Memory B cell (primary cell): ENCODE data around the gene PTGES2.
A peak's percentile ranks its signal among the peaks of the same experiment; 100 is the strongest.
"Not testable (repeated sequence)": the region's sequence is repeated elsewhere in the genome, so short reads cannot be mapped to it uniquely, and the experiment has no call there.

Experiments
- ATAC-seq: fragments of 150-1000 bp; cut with Tn5 transposase; 2 replicates; pipeline ENCODE4 v1.10.0; 2021; ENCODE audit warnings: low read depth, mild to moderate bottlenecking, moderate library complexity
- DNase-seq, 2 donors: peaks; one replicate each; pipeline ENCODE4 v3.0.0; 2022; ENCODE audit warnings: low spot score in 2 of 2
- H3K27ac Mint-ChIP-seq: one replicate; pipeline ENCODE4 v1.8.0; 2022; ENCODE audit warnings: mild to moderate bottlenecking, moderate library complexity, mixed read lengths
- H3K27me3 Mint-ChIP-seq: one replicate; pipeline ENCODE4 v1.8.0; 2022; ENCODE audit warnings: mixed read lengths
- H3K36me3 Mint-ChIP-seq: one replicate; pipeline ENCODE4 v1.8.0; 2022; ENCODE audit warnings: mild to moderate bottlenecking, mixed read lengths
- H3K4me1 Mint-ChIP-seq: one replicate; pipeline ENCODE4 v1.8.0; 2022; ENCODE audit warnings: mixed read lengths
- H3K4me3 Mint-ChIP-seq: one replicate; pipeline ENCODE4 v1.8.0; 2022; ENCODE audit warnings: mild to moderate bottlenecking, moderate library complexity, mixed read lengths
- H3K9me3 Mint-ChIP-seq: one replicate; pipeline ENCODE4 v1.8.0; 2022; ENCODE audit warnings: mixed read lengths

Gene PTGES2

DNA sequence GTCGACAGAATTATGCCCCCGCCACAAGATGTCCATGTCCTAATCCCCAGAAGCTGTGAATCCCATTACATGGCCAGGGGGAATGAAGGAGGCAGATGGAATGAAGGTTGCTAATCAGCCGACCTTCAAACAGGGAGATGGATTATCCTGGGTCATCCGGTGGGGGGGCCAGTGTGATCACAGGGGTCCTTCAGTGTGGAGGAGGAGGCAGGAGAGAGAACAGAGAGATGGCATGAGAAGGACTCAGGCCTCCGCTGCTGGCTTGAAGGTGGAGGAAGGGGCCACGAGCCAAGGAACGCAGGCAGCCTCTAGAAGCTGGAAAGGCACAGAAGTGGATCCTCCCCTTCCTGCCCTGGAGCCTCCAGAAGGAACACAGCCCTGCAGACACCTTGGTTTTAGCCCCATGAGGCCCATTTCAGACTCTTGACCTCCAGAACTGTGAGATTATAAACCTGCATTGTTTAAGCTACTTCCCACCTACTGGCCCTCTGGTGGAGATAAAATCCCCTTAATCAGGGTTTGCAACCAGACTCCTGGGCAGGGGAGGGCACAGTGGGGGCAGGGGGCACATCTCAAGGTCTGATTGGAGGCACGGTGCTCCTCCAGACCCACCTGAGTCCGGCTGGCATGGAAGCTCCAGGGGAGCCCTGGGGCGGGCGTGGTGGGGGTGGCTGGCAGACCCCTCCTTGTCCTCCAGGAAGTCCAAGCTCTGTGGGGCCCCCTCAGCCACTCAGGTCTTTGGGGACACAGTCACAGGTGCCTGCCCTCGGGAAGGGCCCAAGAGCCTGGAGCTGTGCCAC is 13.8 kb downstream of the PTGES2 start:
- Mint-ChIP-seq H3K27ac (peak overlapping the region; percentile 91), H3K27me3 (no peaks in the 10 kb centered on the region), H3K36me3 (peaks cover 10% of the 10 kb centered on the region), H3K4me3 (no peak overlapping the region), H3K4me1 (peaks cover 18% of the 10 kb centered on the region), H3K9me3 (no peaks in the 10 kb centered on the region)
- no peak for ATAC-seq
- DNase-seq, result no peak

GRCh38 chr9:128111726-128112125 is 15.8 kb downstream of the PTGES2 start:
- H3K27me3 Mint-ChIP-seq, DNase-seq, H3K4me3 Mint-ChIP-seq, ATAC-seq, H3K9me3 Mint-ChIP-seq: not testable (repeated sequence)
- Mint-ChIP-seq H3K4me1 (peaks cover 13% of the 10 kb centered on the region), H3K27ac (peak overlapping the region; percentile 1), H3K36me3 (peaks cover 15% of the 10 kb centered on the region)

GRCh38 chr9:128109050-128109709 is 18.3 kb downstream of the PTGES2 start:
- DNase-seq (no peak), ATAC-seq (no peak)
- Mint-ChIP-seq H3K27me3 (no peaks in the 10 kb centered on the region), H3K36me3 (peaks cover 17% of the 10 kb centered on the region), H3K4me3 (no peak overlapping the region), H3K9me3 (no peaks in the 10 kb centered on the region), H3K27ac (no peak overlapping the region), H3K4me1 (peaks cover 3% of the 10 kb centered on the region)

GRCh38 chr9:128108269-128109049 is 19.1 kb downstream of the PTGES2 start:
- no peak for DNase-seq
- no peaks in the 10 kb centered on the region for H3K27me3 Mint-ChIP-seq

DNA sequence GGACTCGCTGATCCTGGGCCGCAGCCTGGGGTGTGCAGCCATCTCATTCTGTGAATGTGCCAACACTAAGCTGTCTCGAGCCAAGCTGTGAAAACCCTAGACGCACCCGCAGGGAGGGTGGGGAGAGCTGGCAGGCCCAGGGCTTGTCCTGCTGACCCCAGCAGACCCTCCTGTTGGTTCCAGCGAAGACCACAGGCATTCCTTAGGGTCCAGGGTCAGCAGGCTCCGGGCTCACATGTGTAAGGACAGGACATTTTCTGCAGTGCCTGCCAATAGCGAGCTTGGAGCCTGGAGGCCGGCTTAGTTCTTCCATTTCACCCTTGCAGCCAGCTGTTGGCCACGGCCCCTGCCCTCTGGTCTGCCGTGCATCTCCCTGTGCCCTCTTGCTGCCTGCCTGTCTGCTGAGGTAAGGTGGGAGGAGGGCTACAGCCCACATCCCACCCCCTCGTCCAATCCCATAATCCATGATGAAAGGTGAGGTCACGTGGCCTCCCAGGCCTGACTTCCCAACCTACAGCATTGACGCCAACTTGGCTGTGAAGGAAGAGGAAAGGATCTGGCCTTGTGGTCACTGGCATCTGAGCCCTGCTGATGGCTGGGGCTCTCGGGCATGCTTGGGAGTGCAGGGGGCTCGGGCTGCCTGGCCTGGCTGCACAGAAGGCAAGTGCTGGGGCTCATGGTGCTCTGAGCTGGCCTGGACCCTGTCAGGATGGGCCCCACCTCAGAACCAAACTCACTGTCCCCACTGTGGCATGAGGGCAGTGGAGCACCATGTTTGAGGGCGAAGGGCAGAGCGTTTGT is 19.9 kb downstream of the PTGES2 start:
- Mint-ChIP-seq H3K27ac (no peak overlapping the region), H3K9me3 (no peaks in the 10 kb centered on the region), H3K4me3 (no peak overlapping the region), H3K27me3 (no peaks in the 10 kb centered on the region), H3K36me3 (peaks cover 15% of the 10 kb centered on the region), H3K4me1 (no peaks in the 10 kb centered on the region)
- ATAC-seq (no peak), DNase-seq (no peak)

More at GRCh38 chr9:128108269-128109049, 19.1 kb downstream of the PTGES2 start:
- Mint-ChIP-seq H3K4me3 (no peak overlapping the region), H3K36me3 (peaks cover 15% of the 10 kb centered on the region), H3K9me3 (no peaks in the 10 kb centered on the region), H3K27ac (no peak overlapping the region), H3K4me1 (peaks cover 2% of the 10 kb centered on the region)
- ATAC-seq, result no peak

GRCh38 chr9:128106940-128107467 is 20.5 kb downstream of the PTGES2 start:
- H3K36me3 Mint-ChIP-seq, result peaks cover 19% of the 10 kb centered on the region
- H3K4me3 Mint-ChIP-seq, result no peak overlapping the region
- H3K4me1 Mint-ChIP-seq, result no peaks in the 10 kb centered on the region
- H3K27ac Mint-ChIP-seq, result no peak overlapping the region
- no peaks in the 10 kb centered on the region for H3K9me3 Mint-ChIP-seq
- no peak for DNase-seq
- no peaks in the 10 kb centered on the region for H3K27me3 Mint-ChIP-seq
- ATAC-seq, result no peak

DNA sequence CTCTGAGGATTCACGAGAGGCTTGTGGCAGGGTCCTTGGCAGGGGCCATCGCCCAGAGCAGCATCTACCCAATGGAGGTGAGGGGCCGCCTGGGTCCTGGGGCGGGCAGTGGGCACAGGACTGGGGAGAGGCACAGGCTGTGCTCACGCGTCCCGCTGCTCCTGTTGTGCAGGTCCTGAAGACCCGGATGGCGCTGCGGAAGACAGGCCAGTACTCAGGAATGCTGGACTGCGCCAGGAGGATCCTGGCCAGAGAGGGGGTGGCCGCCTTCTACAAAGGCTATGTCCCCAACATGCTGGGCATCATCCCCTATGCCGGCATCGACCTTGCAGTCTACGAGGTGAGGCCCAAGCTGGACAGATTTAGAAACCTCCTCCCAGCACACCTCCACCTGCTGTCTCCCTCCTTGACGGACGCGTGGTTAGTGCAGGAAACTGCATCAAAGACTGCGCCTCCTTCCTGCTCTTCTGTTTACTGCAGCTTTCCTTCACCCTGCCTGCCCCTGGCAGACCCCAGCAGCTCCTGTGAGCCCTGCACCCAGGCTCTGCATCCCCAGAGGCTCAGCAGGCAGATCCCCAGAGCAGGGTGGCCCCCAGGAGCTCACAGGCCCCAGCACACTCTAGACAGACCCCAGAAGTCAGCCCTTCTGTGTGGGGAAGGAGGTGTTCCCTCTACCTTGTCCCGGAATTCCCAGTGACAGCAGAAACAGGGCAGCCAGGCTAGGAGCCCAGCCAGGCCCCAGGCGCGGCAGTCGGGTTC is 21.2 kb downstream of the PTGES2 start:
- Mint-ChIP-seq H3K36me3 (peaks cover 21% of the 10 kb centered on the region), H3K27ac (no peak overlapping the region), H3K4me3 (no peak overlapping the region), H3K9me3 (no peaks in the 10 kb centered on the region), H3K4me1 (no peaks in the 10 kb centered on the region), H3K27me3 (no peaks in the 10 kb centered on the region)
- no peak for ATAC-seq
- DNase-seq, result no peak

DNA sequence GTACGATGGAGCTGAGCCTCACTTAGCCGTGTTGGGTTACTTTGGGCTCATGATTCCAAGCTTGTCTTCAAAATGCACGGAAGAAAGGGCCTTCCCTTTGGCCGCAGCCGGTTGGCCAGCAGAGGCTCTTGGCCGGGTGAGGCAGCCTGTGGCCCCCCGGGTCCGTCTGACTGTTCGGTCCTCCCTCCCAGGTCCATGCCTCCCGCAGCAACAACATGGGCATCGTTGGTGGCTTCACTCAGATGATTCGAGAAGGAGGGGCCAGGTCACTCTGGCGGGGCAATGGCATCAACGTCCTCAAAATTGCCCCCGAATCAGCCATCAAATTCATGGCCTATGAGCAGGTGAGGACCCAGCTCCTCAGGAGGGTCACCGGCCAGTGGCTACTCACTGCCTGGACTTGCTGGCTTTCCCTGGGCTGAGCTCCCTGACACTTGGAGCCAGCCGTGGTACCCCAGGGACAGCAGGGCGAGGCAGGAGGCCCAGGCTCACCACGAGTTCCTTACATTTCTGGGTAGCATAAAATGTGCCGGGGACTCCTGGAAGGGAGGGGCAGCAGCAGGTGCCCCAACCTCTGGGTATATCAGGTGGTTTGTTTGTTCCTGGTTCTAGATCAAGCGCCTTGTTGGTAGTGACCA is 21.9 kb downstream of the PTGES2 start:
- Mint-ChIP-seq H3K4me1 (no peaks in the 10 kb centered on the region), H3K4me3 (no peak overlapping the region), H3K27me3 (no peaks in the 10 kb centered on the region), H3K9me3 (no peaks in the 10 kb centered on the region), H3K27ac (no peak overlapping the region), H3K36me3 (peaks cover 25% of the 10 kb centered on the region)
- ATAC-seq, result no peak
- DNase-seq, result no peak

- no peaks in the 10 kb centered on the region for H3K4me1 Mint-ChIP-seq
- H3K36me3 Mint-ChIP-seq, result peaks cover 21% of the 10 kb centered on the region
- H3K27ac Mint-ChIP-seq, result no peak overlapping the region
- H3K4me3 Mint-ChIP-seq, result no peak overlapping the region
- DNase-seq (no peak), ATAC-seq (no peak)
- H3K9me3 Mint-ChIP-seq, result no peaks in the 10 kb centered on the region
- H3K27me3 Mint-ChIP-seq, result no peaks in the 10 kb centered on the region
These were observed 23.3 kb downstream of the PTGES2 start for GRCh38 chr9:128104171-128104618.

DNA sequence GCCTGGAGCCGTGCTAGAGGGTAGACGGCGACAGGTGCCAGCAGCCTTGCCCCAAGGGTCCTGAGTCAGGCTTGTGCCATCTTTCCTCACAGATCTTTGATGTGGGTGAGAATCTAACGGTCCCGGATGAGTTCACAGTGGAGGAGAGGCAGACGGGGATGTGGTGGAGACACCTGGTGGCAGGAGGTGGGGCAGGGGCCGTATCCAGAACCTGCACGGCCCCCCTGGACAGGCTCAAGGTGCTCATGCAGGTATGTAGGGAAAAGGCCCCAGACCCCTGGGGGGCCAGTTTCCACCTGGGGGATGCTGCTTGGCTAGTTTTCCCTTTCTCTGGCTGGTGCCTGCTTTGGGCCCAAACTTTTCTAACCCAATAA is 24.0 kb downstream of the PTGES2 start:
- Mint-ChIP-seq H3K9me3 (no peaks in the 10 kb centered on the region), H3K27me3 (no peaks in the 10 kb centered on the region), H3K4me3 (no peak overlapping the region), H3K36me3 (peaks cover 21% of the 10 kb centered on the region), H3K27ac (no peak overlapping the region), H3K4me1 (no peaks in the 10 kb centered on the region)
- ATAC-seq, result no peak
- no peak for DNase-seq

DNA sequence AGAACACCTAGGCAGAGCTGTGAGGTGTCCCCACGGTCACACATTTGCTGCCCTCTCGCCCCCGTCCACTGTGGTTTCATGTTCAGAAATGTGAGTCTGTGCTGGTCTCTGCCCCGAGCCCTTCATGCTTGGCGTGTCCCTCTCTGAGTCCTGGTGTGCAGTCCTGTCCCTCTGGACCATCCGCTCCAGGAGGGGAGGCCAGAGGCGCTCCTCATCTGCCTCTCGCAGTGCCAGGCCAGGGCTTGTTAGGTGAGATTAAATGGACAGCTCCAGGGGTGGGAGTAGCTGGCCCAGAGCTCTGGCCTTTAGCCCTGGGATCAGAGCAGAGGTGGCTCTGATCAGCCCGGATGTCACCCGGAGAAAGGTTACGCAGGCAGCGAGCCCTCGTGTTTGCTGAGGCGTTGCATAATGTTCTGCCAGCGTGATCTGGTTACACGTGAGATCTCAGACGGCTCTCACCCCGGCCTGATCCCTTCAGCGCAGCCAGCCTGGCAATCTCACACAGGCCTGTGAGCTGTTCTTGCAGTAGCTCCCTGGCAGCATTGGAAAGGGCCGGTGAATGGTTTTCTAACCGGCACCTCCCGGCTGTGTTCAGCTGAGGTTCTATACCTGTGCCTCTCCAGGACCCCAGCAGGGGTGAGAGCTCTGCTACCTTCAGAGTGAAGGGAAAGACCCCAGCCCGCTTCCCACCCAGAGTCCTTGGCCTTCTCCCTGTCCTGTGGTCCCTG is 24.5 kb downstream of the PTGES2 start:
- DNase-seq, result no peak
- H3K4me1 Mint-ChIP-seq, result no peaks in the 10 kb centered on the region
- no peak overlapping the region for H3K4me3 Mint-ChIP-seq
- H3K27me3 Mint-ChIP-seq, result no peaks in the 10 kb centered on the region
- H3K9me3 Mint-ChIP-seq, result no peaks in the 10 kb centered on the region
- H3K36me3 Mint-ChIP-seq, result peaks cover 21% of the 10 kb centered on the region
- H3K27ac Mint-ChIP-seq, result peak overlapping the region; percentile 6
- no peak for ATAC-seq

- H3K4me3 Mint-ChIP-seq, result no peak overlapping the region
- DNase-seq (no peak), ATAC-seq (no peak)
- no peaks in the 10 kb centered on the region for H3K9me3 Mint-ChIP-seq
- no peaks in the 10 kb centered on the region for H3K4me1 Mint-ChIP-seq
- H3K27ac Mint-ChIP-seq, result peak overlapping the region; percentile 6
- peaks cover 16% of the 10 kb centered on the region for H3K36me3 Mint-ChIP-seq
- no peaks in the 10 kb centered on the region for H3K27me3 Mint-ChIP-seq
These were observed 25.3 kb downstream of the PTGES2 start for GRCh38 chr9:128102196-128102595.
